ENCODE data around the gene TTLL12. TPM values are rescaled to one million over a fixed set of nuclear protein-coding genes. Genes with fewer than 3 reads are reported as not detected.

TTLL12 gene
- total and polyA plus RNA-seq, 2 donors (not counting 1 experiment from before 2014, with no cell fraction given): 11.0 to 21.3 TPM

DNA sequence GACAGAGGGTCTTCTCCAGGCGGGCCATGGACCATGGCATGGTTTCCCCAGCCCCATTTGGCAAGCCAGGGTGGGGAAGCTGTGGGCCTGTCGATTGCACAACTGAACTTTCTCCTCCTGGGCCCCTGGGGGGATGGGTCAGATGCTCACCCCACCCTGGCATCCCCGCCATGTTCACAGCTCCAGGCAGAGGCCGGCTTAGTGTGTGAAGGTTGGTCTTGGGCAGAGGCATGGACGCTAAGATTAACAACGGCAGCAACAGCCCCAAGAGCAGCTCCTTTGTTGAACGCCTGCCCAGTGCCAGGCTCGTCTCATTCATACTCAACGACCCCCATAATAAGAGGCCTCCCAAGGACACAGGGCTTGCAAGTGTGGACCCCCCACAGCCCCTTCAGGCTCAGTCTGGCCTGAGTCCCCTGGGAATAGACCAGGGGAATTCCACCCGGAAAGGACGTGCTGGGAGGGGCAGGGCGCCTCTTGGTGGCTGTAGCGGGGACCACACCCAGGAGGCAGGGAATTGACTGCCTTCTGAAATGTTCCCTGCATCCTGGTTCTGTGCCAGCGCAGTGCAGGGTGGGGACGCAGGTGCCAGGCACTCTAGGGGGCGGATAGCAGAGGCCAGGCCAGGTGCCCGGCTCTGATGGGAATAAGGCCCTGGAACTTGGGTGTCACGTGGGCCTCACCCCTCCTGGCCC is 27.3 kb downstream of the TTLL12 start:
- ChIA-PET POLR2A (interaction anchor here (0.6 kb wide), 1 partner anchor 1120 kb away, joined by 3 read pairs; no protein-coding TSS in a partner anchor), CTCF (no interaction called here)
- Histone ChIP-seq H3K9me3 (ENCODE audit: control extremely low read depth in 1 of 3, control insufficient read depth in 2 of 3, insufficient read depth in 1 of 3, low read length in 2 of 3) (no peaks in the 10 kb centered on the region), H3K27me3 (replicated peaks in 1 of 4; ENCODE audit: control extremely low read depth in 1 of 4, control insufficient read depth in 3 of 4, insufficient read depth in 4 of 4, low read length in 3 of 4) (no peaks in the 10 kb centered on the region), H2AFZ (ENCODE audit: insufficient read depth, low read depth, low read length, poor library complexity, severe bottlenecking) (no peak overlapping the region), H3K79me2 (ENCODE audit: control insufficient read depth, insufficient read depth, low read length) (no peaks in the 10 kb centered on the region), H3K4me3 (ENCODE audit: control extremely low read depth in 1 of 5, extremely low read depth in 1 of 5, insufficient read depth in 1 of 5, low read depth in 2 of 5, low read length in 4 of 5) (no peak overlapping the region), H3K9ac (ENCODE audit: low read length) (no peak overlapping the region), H3K4me1 (ENCODE audit: control insufficient read depth in 2 of 2, insufficient read depth in 2 of 2, low read length in 2 of 2) (peaks cover 0 to 12% of the 10 kb centered on the region in 2 donors), H3K36me3 (replicated peaks in 1 of 2; ENCODE audit: control extremely low read depth in 1 of 2, control insufficient read depth in 1 of 2, extremely low read depth in 1 of 2, insufficient read depth in 2 of 2, low read length in 1 of 2) (peaks cover 0 to 5% of the 10 kb centered on the region in 2 experiments), H3K27ac (ENCODE audit: low read length in 2 of 2) (no peak overlapping the region), H4K20me1 (ENCODE audit: control insufficient read depth, insufficient read depth, low read length, poor library complexity, severe bottlenecking) (peaks cover 22% of the 10 kb centered on the region), H3K4me2 (replicated peaks; ENCODE audit: low read depth, low read length, poor library complexity, severe bottlenecking) (no peak overlapping the region)
- ATAC-seq (ENCODE audit: low read depth) (no peak), DNase-seq (no peak)
- H3K4me3 Mint-ChIP-seq: no peak overlapping the region
- H3K27ac Mint-ChIP-seq: no peak overlapping the region
- intact Hi-C loops (cut with micrococcal nuclease): no loop called here
- 92% methylated on average over 14 of the region's 18 CpGs for WGBS (ENCODE audit: insufficient coverage)
- H3K27me3 Mint-ChIP-seq: no peaks in the 10 kb centered on the region
- H3K4me1 Mint-ChIP-seq: peaks cover 16% of the 10 kb centered on the region
- H3K9me3 Mint-ChIP-seq (ENCODE audit: insufficient read depth): no peaks in the 10 kb centered on the region
- no peak for TF ChIP-seq EZH2 (IDR thresholded peaks at IDR 0.05; ENCODE audit: borderline replicate concordance, insufficient read depth, low read depth, low read length, poor library complexity, severe bottlenecking)
- TF ChIP-seq, protein P1, sequence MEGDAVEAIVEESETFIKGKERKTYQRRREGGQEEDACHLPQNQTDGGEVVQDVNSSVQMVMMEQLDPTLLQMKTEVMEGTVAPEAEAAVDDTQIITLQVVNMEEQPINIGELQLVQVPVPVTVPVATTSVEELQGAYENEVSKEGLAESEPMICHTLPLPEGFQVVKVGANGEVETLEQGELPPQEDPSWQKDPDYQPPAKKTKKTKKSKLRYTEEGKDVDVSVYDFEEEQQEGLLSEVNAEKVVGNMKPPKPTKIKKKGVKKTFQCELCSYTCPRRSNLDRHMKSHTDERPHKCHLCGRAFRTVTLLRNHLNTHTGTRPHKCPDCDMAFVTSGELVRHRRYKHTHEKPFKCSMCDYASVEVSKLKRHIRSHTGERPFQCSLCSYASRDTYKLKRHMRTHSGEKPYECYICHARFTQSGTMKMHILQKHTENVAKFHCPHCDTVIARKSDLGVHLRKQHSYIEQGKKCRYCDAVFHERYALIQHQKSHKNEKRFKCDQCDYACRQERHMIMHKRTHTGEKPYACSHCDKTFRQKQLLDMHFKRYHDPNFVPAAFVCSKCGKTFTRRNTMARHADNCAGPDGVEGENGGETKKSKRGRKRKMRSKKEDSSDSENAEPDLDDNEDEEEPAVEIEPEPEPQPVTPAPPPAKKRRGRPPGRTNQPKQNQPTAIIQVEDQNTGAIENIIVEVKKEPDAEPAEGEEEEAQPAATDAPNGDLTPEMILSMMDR (IDR thresholded peaks at IDR 0.05): peak; percentile 13

DNA sequence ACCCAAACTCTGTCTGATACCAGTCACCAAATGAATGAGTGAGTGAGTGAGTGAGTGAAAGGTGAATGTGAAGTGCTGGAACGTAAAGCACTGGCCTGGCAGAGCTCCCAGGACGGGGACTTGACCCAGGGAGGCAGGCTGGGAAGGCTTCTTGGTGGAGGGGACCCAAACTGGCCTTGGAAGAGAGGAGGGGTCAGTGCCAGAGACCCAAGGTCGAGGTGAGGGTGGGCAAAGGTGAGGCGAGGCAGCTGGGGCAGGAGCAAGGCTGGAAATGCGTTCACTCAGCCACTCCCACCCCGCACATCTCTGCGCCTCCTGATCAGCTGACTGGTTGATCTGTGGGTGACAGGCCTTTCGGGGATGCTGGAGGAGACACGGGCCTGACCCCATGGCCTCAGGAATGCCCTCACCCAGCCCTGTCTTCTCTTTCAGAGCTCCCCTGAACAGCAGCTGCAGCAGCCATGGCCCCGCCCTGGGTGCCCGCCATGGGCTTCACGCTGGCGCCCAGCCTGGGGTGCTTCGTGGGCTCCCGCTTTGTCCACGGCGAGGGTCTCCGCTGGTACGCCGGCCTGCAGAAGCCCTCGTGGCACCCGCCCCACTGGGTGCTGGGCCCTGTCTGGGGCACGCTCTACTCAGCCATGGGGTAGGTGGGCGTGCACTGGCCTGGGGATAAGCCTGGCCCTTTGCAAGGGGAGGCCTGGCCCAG is 28.0 kb downstream of the TTLL12 start:
- peaks cover 23% of the 10 kb centered on the region for H4K20me1 ChIP-seq (ENCODE audit: control insufficient read depth, insufficient read depth, low read length, poor library complexity, severe bottlenecking)
- ATAC-seq (ENCODE audit: low read depth) (no peak), DNase-seq (no peak)
- H2AFZ ChIP-seq (ENCODE audit: insufficient read depth, low read depth, low read length, poor library complexity, severe bottlenecking): no peak overlapping the region
- Mint-ChIP-seq H3K27me3 (no peaks in the 10 kb centered on the region), H3K9me3 (ENCODE audit: insufficient read depth) (no peaks in the 10 kb centered on the region), H3K4me1 (peaks cover 14% of the 10 kb centered on the region), H3K27ac (no peak overlapping the region), H3K4me3 (no peak overlapping the region)
- peaks cover 0 to 8% of the 10 kb centered on the region in 2 donors for H3K4me1 ChIP-seq (ENCODE audit: control insufficient read depth in 2 of 2, insufficient read depth in 2 of 2, low read length in 2 of 2)
- intact Hi-C loops (cut with micrococcal nuclease): no loop called here
- no peak overlapping the region for H3K9ac ChIP-seq (ENCODE audit: low read length)
- 96% methylated on average over 22 of the region's 24 CpGs for WGBS (ENCODE audit: insufficient coverage)
- H3K27me3 ChIP-seq (replicated peaks in 1 of 4; ENCODE audit: control extremely low read depth in 1 of 4, control insufficient read depth in 3 of 4, insufficient read depth in 4 of 4, low read length in 3 of 4): no peaks in the 10 kb centered on the region
- H3K4me3 ChIP-seq (ENCODE audit: control extremely low read depth in 1 of 5, extremely low read depth in 1 of 5, insufficient read depth in 1 of 5, low read depth in 2 of 5, low read length in 4 of 5): no peak overlapping the region
- ChIA-PET CTCF (no interaction called here), POLR2A (interaction anchor here (0.6 kb wide), 1 partner anchor 1120 kb away, joined by 3 read pairs; no protein-coding TSS in a partner anchor)
- H3K9me3 ChIP-seq (ENCODE audit: control extremely low read depth in 1 of 3, control insufficient read depth in 2 of 3, insufficient read depth in 1 of 3, low read length in 2 of 3): no peaks in the 10 kb centered on the region
- H3K27ac ChIP-seq (ENCODE audit: low read length in 2 of 2): no peak overlapping the region
- H3K4me2 ChIP-seq (replicated peaks; ENCODE audit: low read depth, low read length, poor library complexity, severe bottlenecking): no peak overlapping the region
- H3K79me2 ChIP-seq (ENCODE audit: control insufficient read depth, insufficient read depth, low read length): no peaks in the 10 kb centered on the region
- H3K36me3 ChIP-seq (replicated peaks in 1 of 2; ENCODE audit: control extremely low read depth in 1 of 2, control insufficient read depth in 1 of 2, extremely low read depth in 1 of 2, insufficient read depth in 2 of 2, low read length in 1 of 2): peaks cover 0 to 5% of the 10 kb centered on the region in 2 experiments
- TF ChIP-seq EZH2 (IDR thresholded peaks at IDR 0.05; ENCODE audit: borderline replicate concordance, insufficient read depth, low read depth, low read length, poor library complexity, severe bottlenecking): no peak
- TF ChIP-seq, protein P1 (IDR thresholded peaks at IDR 0.05): no peak

Data from B cell (primary cell).